ENCODE results near the gene NTRK3.

DNA sequence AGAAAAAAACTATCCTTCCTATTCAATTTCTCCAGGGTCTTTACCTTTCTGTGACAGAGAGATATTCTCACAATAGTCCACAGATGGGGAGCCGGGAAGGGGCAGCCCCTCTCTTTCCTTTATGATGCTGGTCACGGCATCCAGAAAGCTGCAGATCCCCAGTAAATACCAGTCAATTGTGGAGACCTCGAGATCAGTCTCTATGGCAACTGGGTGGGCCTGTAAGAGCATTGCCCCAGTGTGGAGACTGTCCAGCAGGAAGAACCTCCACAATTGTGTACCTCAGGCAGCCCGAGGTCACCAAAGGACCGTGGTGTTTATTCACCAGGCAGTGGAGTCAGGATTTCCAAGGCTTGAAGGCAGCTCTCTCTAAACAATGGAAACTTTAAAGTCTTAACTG, 291.2 kb downstream of the NTRK3 start:
- TF ChIP-seq, protein P1, sequence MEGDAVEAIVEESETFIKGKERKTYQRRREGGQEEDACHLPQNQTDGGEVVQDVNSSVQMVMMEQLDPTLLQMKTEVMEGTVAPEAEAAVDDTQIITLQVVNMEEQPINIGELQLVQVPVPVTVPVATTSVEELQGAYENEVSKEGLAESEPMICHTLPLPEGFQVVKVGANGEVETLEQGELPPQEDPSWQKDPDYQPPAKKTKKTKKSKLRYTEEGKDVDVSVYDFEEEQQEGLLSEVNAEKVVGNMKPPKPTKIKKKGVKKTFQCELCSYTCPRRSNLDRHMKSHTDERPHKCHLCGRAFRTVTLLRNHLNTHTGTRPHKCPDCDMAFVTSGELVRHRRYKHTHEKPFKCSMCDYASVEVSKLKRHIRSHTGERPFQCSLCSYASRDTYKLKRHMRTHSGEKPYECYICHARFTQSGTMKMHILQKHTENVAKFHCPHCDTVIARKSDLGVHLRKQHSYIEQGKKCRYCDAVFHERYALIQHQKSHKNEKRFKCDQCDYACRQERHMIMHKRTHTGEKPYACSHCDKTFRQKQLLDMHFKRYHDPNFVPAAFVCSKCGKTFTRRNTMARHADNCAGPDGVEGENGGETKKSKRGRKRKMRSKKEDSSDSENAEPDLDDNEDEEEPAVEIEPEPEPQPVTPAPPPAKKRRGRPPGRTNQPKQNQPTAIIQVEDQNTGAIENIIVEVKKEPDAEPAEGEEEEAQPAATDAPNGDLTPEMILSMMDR (IDR thresholded peaks at IDR 0.05), result no peak
- no peak for TF ChIP-seq POLR2A (IDR thresholded peaks at IDR 0.05)

Measured in thyroid gland (tissue), 4 donors.